Loucy (cell line): ENCODE results near the gene SIRPB1.

Experiments used
- CTCF ChIP-seq: fragments of 200-600 bp; sonication (generic); conservative IDR thresholded peaks from 2 replicates; pipeline ENCODE4 v1.5.1; 2014; ENCODE audit warnings: mild to moderate bottlenecking, antibody characterized with exemption, low read length
- EZH2phosphoT487 ChIP-seq: fragments of 200-600 bp; IDR thresholded peaks from 2 replicates; pipeline ENCODE4 v1.6.1; 2018; ENCODE audit warnings: antibody characterized with exemption, mild to moderate bottlenecking, moderate library complexity, borderline replicate concordance

DNA sequence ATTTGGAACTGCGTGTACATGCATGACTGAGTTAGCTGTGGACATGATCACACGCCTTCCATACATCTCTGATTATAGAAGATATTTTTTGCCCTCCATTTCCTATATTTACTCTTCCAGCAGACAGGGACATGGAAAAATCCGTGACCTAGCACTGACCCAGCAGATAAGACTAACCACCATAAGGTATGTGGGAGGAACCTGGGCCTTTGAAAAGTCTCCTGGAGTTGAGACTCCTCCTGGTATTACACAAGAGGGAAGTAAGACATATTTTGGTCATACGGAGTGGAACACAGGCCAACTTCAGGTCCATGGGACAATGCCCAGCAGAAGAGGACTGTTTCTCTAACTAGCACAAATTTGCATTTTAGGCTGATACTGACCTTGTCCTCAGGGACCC, 13.7 kb upstream of the SIRPB1 start:
- no peak for TF ChIP-seq EZH2phosphoT487
- TF ChIP-seq CTCF, result no peak
